HG02642 (cell line): ENCODE measurements around the gene SCO2.

ENCODE experiments used
- ATAC-seq: cut with Tn5 transposase; IDR thresholded peaks from one replicate; pipeline ENCODE4 v1.9.1; 2021; ENCODE audit warnings: mild to moderate bottlenecking; ENCODE audit not compliant: unreplicated experiment, poor library complexity

Gene SCO2

GRCh38 chr22:50532824-50533796 lies 7.7 kb upstream of the SCO2 start:
- ATAC-seq, result no peak

- no peak for ATAC-seq
Measured at GRCh38 chr22:50531962-50532674, 6.7 kb upstream of the SCO2 start.

- peak; percentile 30 for ATAC-seq
Measured at GRCh38 chr22:50531546-50531961, 6.2 kb upstream of the SCO2 start.

- ATAC-seq, result peak; percentile 20
Measured at GRCh38 chr22:50530877-50531545, 5.6 kb upstream of the SCO2 start.

- ATAC-seq, result peak; percentile 0
Measured at GRCh38 chr22:50530580-50530876, 5.1 kb upstream of the SCO2 start.

- peak; percentile 25 for ATAC-seq
Measured at GRCh38 chr22:50529897-50530579, 4.6 kb upstream of the SCO2 start, which contains the start of gene TYMP. Gene TYMP, minus strand, starts transcription at chr22:50530012. Its CDS starts 303 bp downstream, at chr22:50529709.

GRCh38 chr22:50529416-50529896 lies 4.1 kb upstream of the SCO2 start:
- ATAC-seq, result no peak

- no peak for ATAC-seq
Measured at GRCh38 chr22:50528682-50529415, 3.5 kb upstream of the SCO2 start.

GRCh38 chr22:50527921-50528681 lies 2.7 kb upstream of the SCO2 start:
- no peak for ATAC-seq

GRCh38 chr22:50526834-50527801 lies 1.7 kb upstream of the SCO2 start:
- ATAC-seq, result no peak

- ATAC-seq, result peak; percentile 37
Measured at GRCh38 chr22:50526108-50526833, 873 bp upstream of the SCO2 start.

- no peak for ATAC-seq
Measured at GRCh38 chr22:50525858-50526107, 385 bp upstream of the SCO2 start.

GRCh38 chr22:50524676-50525103 lies 708 bp downstream of the SCO2 start:
- ATAC-seq, result no peak

GRCh38 chr22:50523806-50524675 lies 1.4 kb downstream of the SCO2 start:
- no peak for ATAC-seq

- ATAC-seq, result no peak
Measured at GRCh38 chr22:50523458-50523805, 2.0 kb downstream of the SCO2 start.

- ATAC-seq, result no peak
Measured at GRCh38 chr22:50522806-50523438, 2.5 kb downstream of the SCO2 start.
